ENCODE data around the gene CCT5. TPM values are rescaled to one million over a fixed set of nuclear protein-coding genes. Genes with fewer than 3 reads are reported as not detected.
"Not testable (repeated sequence)": the region's sequence is repeated elsewhere in the genome, so short reads cannot be mapped to it uniquely, and the experiment has no call there.

Gene CCT5
- total RNA-seq, 2 donors from 2014 or later, result 179 to 218 TPM

GRCh38 chr5:10303201-10303600, 53.1 kb downstream of the CCT5 start:
- peaks cover 0 to 2% of the 10 kb centered on the region in 2 donors for H3K36me3 Mint-ChIP-seq (ENCODE audit: insufficient read depth in 2 of 2)
- H3K9me3 Mint-ChIP-seq, result no peaks in the 10 kb centered on the region
- no peak overlapping the region for H3K27ac Mint-ChIP-seq
- peaks cover 9% of the 10 kb centered on the region for H3K4me1 Mint-ChIP-seq (ENCODE audit: low read depth)
- H3K27me3 Mint-ChIP-seq (ENCODE audit: low read depth), result peaks cover 26% of the 10 kb centered on the region
- DNase-seq, result no peak
- ATAC-seq (replicated peaks in 1 of 2), result no peak
- H3K4me3 Mint-ChIP-seq, result no peak overlapping the region

GRCh38 chr5:10303699-10304170, 53.7 kb downstream of the CCT5 start:
- Mint-ChIP-seq H3K36me3 (ENCODE audit: insufficient read depth in 2 of 2) (peaks cover 0 to 2% of the 10 kb centered on the region in 2 donors), H3K4me1 (ENCODE audit: low read depth) (peaks cover 9% of the 10 kb centered on the region), H3K4me3 (no peak overlapping the region), H3K27me3 (ENCODE audit: low read depth) (peaks cover 30% of the 10 kb centered on the region), H3K9me3 (no peaks in the 10 kb centered on the region), H3K27ac (no peak overlapping the region)
- DNase-seq (no peak), ATAC-seq (replicated peaks in 1 of 2) (no peak)

GRCh38 chr5:10304932-10305331, 54.9 kb downstream of the CCT5 start:
- H3K9me3 Mint-ChIP-seq, result no peaks in the 10 kb centered on the region
- H3K27me3 Mint-ChIP-seq (ENCODE audit: low read depth), result peaks cover 34% of the 10 kb centered on the region
- H3K4me3 Mint-ChIP-seq, result no peak overlapping the region
- H3K4me1 Mint-ChIP-seq (ENCODE audit: low read depth), result peaks cover 9% of the 10 kb centered on the region
- peak in 1 of 2 donors; percentile 19 for ATAC-seq (replicated peaks in 1 of 2)
- DNase-seq, result no peak
- peaks cover 0 to 2% of the 10 kb centered on the region in 2 donors for H3K36me3 Mint-ChIP-seq (ENCODE audit: insufficient read depth in 2 of 2)
- H3K27ac Mint-ChIP-seq, result no peak overlapping the region

- Mint-ChIP-seq H3K9me3 (no peaks in the 10 kb centered on the region), H3K4me3 (no peak overlapping the region), H3K36me3 (ENCODE audit: insufficient read depth in 2 of 2) (peaks cover 0 to 2% of the 10 kb centered on the region in 2 donors), H3K27me3 (ENCODE audit: low read depth) (peaks cover 34% of the 10 kb centered on the region), H3K27ac (no peak overlapping the region), H3K4me1 (ENCODE audit: low read depth) (peaks cover 18% of the 10 kb centered on the region)
- no peak for ATAC-seq (replicated peaks in 1 of 2)
- DNase-seq, result no peak
Measured at GRCh38 chr5:10306114-10306513, 56.0 kb downstream of the CCT5 start.

- Mint-ChIP-seq H3K4me1 (ENCODE audit: low read depth) (peaks cover 18% of the 10 kb centered on the region), H3K27ac (no peak overlapping the region), H3K9me3 (no peaks in the 10 kb centered on the region)
Measured at GRCh38 chr5:10306806-10307205, 56.7 kb downstream of the CCT5 start.

GRCh38 chr5:10307206-10308148, 57.4 kb downstream of the CCT5 start, which contains the start of gene CMBL:
CMBL (minus strand) TSS chr5:10307902; CDS start chr5:10290762, 17,140 bp downstream.
- H3K36me3 Mint-ChIP-seq (ENCODE audit: insufficient read depth in 2 of 2), result peaks cover 0 to 2% of the 10 kb centered on the region in 2 donors
- DNase-seq, result peak; percentile 30 to 31
- H3K4me3 Mint-ChIP-seq, result peak within 1 kb of the TSS; percentile 90 to 91
- H3K27ac Mint-ChIP-seq, result no peak within 1 kb of the TSS
- peaks cover 34% of the 10 kb centered on the region for H3K27me3 Mint-ChIP-seq (ENCODE audit: low read depth)
- peak; percentile 84 to 91 for ATAC-seq (replicated peaks in 1 of 2)
- no peaks in the 10 kb centered on the region for H3K9me3 Mint-ChIP-seq
- H3K4me1 Mint-ChIP-seq (ENCODE audit: low read depth), result peaks cover 18% of the 10 kb centered on the region

More at GRCh38 chr5:10306806-10307205, 56.7 kb downstream of the CCT5 start:
- no peak for DNase-seq
- peak overlapping the region; percentile 90 to 91 for H3K4me3 Mint-ChIP-seq
- ATAC-seq (replicated peaks in 1 of 2), result no peak
- H3K36me3 Mint-ChIP-seq (ENCODE audit: insufficient read depth in 2 of 2), result peaks cover 0 to 2% of the 10 kb centered on the region in 2 donors
- H3K27me3 Mint-ChIP-seq (ENCODE audit: low read depth), result peaks cover 34% of the 10 kb centered on the region

- H3K27ac Mint-ChIP-seq, result no peak overlapping the region
- no peaks in the 10 kb centered on the region for H3K9me3 Mint-ChIP-seq
- peaks cover 0 to 2% of the 10 kb centered on the region in 2 donors for H3K36me3 Mint-ChIP-seq (ENCODE audit: insufficient read depth in 2 of 2)
- H3K4me3 Mint-ChIP-seq, result peak overlapping the region; percentile 36 to 40
- peaks cover 34% of the 10 kb centered on the region for H3K27me3 Mint-ChIP-seq (ENCODE audit: low read depth)
- no peak for DNase-seq
- H3K4me1 Mint-ChIP-seq (ENCODE audit: low read depth), result peaks cover 18% of the 10 kb centered on the region
- no peak for ATAC-seq (replicated peaks in 1 of 2)
Measured at GRCh38 chr5:10308844-10309243, 58.8 kb downstream of the CCT5 start.

- ATAC-seq (replicated peaks in 1 of 2), result peak in 1 of 2 donors; percentile 42
- peaks cover 28% of the 10 kb centered on the region for H3K27me3 Mint-ChIP-seq (ENCODE audit: low read depth)
- peaks cover 18% of the 10 kb centered on the region for H3K4me1 Mint-ChIP-seq (ENCODE audit: low read depth)
- H3K4me3 Mint-ChIP-seq, result no peak overlapping the region
- no peak for DNase-seq
- H3K36me3 Mint-ChIP-seq (ENCODE audit: insufficient read depth in 2 of 2), result peaks cover 0 to 2% of the 10 kb centered on the region in 2 donors
- no peaks in the 10 kb centered on the region for H3K9me3 Mint-ChIP-seq
- no peak overlapping the region for H3K27ac Mint-ChIP-seq
Measured at GRCh38 chr5:10310066-10310779, 60.1 kb downstream of the CCT5 start.

- H3K4me3 Mint-ChIP-seq; H3K9me3 Mint-ChIP-seq; DNase-seq; H3K27ac Mint-ChIP-seq; H3K36me3 Mint-ChIP-seq (ENCODE audit: insufficient read depth in 2 of 2): not testable (repeated sequence)
- H3K4me1 Mint-ChIP-seq (ENCODE audit: low read depth), result peaks cover 18% of the 10 kb centered on the region
- peak in 1 of 2 donors; percentile 75 for ATAC-seq (replicated peaks in 1 of 2)
- peaks cover 25% of the 10 kb centered on the region for H3K27me3 Mint-ChIP-seq (ENCODE audit: low read depth)
Measured at GRCh38 chr5:10310835-10311570, 60.9 kb downstream of the CCT5 start.

GRCh38 chr5:10311595-10312425, 61.7 kb downstream of the CCT5 start:
- H3K9me3 Mint-ChIP-seq, result no peaks in the 10 kb centered on the region
- H3K4me1 Mint-ChIP-seq (ENCODE audit: low read depth), result peaks cover 17% of the 10 kb centered on the region
- H3K4me3 Mint-ChIP-seq, result no peak overlapping the region
- peaks cover 17% of the 10 kb centered on the region for H3K27me3 Mint-ChIP-seq (ENCODE audit: low read depth)
- H3K27ac Mint-ChIP-seq, result no peak overlapping the region
- ATAC-seq (replicated peaks in 1 of 2) (no peak), DNase-seq (no peak)
- peaks cover 0 to 2% of the 10 kb centered on the region in 2 donors for H3K36me3 Mint-ChIP-seq (ENCODE audit: insufficient read depth in 2 of 2)

GRCh38 chr5:10315201-10315600, 65.1 kb downstream of the CCT5 start:
- Mint-ChIP-seq H3K4me1 (ENCODE audit: low read depth) (peaks cover 9% of the 10 kb centered on the region), H3K36me3 (ENCODE audit: insufficient read depth in 2 of 2) (no peaks in the 10 kb centered on the region), H3K4me3 (no peak overlapping the region), H3K27me3 (ENCODE audit: low read depth) (peaks cover 6% of the 10 kb centered on the region), H3K9me3 (no peaks in the 10 kb centered on the region), H3K27ac (no peak overlapping the region)
- no peak for DNase-seq
- no peak for ATAC-seq (replicated peaks in 1 of 2)

All from activated T-cell treated with anti-CD3 and anti-CD28 coated beads, Interleukin-2, amount 50 U/mL, for 72 hours (primary cell).